GM18951 (cell line): Measurements from ENCODE around the gene PRDM16.

Experiments used
- POLR2A ChIP-seq: IDR thresholded peaks from 4 replicates; pipeline ENCODE4 v1.6.1; 2011; ENCODE audit warnings: mild to moderate bottlenecking; ENCODE audit not compliant: insufficient read length, insufficient read depth; ENCODE audit errors: extremely low read depth
- in situ Hi-C: fragments of 300-500 bp; cut with MboI; formaldehyde crosslinking; loops from one replicate; pipeline ENCODE4 v1.12.0; 2022; ENCODE audit warnings: low sequenced_read_pairs, mixed read lengths, inconsistent platforms; ENCODE audit not compliant: unreplicated experiment

The PRDM16 gene

DNA sequence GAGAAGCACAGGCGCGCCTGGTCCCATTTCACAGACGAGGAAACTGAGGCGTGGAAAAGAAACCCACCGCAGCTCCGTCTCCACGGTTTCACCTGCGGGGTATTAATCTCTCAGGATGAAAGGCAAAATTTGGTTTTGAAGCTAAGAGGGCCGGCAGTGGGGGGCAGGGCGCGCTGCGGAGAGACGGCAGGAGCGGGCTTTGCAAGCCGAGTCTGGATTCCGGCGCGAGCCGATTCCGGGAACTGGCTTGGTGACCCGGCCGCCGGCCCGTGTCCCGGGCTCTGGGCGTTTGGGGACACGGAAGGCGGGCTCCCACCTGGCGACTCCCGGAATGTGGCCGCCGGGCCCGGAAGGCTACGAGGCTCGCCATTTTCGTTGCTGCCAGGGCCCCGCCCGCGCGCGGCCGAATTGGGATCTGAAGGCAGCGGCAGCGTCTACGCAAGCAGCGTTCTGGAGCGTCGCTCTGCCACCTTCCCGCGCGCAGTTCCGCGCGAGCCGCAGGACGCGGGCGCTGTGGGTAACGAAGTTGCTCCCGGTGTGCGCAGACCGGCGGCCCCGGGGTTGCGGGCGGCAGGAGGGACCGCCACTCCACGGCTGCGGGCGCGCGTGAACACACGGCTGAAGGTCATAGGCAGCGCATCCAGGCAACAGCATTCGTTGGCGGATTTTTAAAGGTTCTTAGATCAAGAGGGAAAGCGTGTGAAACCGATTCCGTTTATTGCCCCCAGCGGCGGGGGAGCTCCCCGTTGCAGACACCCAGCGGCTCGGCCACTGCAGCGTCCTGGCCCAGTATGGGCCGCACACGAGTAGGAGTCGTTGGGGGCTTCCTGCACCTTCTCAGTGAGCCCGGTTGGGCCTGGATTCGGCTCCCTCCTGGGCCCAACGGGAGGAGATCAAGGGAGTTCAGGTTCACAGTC is 5.4 kb upstream of the PRDM16 start:
- in situ Hi-C loops, result no loop called here

DNA sequence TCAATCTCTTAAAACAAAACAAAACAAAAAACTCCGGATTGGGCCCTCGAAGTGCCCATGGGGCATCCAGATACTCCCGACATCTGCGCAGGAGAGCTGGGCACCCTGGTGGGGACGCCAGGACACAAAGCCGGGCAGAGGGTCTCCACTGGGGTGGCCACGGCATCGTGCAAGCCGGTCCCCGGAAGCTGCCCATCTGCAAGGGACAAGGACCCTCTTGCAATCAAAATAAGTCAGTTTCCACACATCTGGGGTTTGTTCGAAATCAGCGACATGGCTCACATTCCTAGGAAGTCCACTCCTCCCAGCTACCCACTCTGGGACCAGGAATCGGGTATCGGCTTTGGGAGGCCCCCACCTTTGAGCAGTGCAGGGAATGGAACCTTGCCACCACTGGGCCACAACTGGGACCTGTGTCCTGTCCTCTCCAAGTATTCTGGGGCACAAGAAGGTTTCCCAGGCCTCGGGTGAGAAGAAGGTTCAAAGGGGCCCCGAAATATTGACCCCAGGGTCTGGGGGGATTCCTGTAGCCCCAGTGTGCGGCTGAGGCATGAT is 4.6 kb upstream of the PRDM16 start:
- in situ Hi-C loops, result no loop called here
- no peak for TF ChIP-seq POLR2A

More for the DNA sequence above, 5.4 kb upstream of the PRDM16 start:
- TF ChIP-seq POLR2A, result no peak

DNA sequence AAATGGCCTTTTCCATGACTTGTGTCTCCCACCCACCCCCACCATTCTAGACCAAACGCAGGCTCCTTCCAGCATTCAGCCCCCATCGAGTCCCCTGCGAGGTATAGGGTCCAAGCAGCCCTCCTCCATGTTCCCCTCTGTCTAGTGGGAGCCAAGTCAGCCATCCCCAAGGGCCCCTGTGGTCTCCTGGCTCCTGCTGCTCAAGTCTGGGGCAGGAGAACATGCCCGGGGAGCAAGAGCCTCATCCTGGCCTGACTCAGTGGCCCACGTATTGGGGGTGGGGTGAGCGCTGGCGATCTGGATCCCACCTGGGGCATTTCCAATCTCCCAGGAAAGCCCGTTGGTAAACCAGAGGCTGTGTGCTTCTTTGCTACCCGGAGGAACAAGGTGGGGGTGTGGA is 4.1 kb upstream of the PRDM16 start:
- in situ Hi-C loops, result no loop called here
- TF ChIP-seq POLR2A, result no peak

DNA sequence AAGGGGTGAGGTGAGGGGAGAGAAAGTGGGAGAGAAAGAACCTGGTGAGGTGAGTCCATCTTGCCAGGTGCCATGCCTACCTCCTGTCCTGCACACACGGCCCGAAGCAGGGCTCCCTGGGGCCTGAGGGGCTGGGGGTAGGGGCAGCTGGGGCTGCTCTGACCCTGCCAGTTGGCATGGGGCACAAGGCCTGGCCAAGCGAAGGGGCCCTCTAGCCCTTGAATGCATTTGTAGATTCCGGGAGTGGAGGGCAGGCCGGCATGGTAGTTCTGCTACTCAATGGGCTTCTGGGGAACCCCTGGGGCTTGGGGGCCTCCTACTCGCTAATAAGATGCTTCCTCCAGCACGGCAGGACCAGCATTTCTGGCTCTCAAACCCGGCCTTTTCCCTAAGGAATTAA is 3.6 kb upstream of the PRDM16 start:
- TF ChIP-seq POLR2A, result no peak
- in situ Hi-C loops, result no loop called here

DNA sequence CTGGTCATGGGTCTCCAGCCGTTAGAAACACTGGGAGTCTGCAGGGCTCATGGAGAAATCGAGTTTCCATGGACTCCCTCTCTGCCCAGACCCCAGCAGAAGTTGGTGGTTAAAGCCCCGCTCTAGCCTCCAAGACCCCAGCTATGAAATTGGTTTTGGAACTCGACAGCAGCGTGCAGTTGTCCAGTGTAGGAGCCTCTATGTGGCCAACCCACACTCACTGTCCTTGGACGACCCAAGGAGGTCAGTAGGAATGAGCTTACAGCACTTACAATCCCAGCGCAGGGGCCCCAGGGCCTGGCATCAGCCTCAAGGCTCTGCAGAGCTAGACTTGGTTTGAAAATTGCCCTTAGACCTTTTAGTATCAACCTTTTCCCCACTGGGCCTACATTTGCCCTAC is 3.2 kb upstream of the PRDM16 start:
- in situ Hi-C loops, result no loop called here
- TF ChIP-seq POLR2A, result no peak

DNA sequence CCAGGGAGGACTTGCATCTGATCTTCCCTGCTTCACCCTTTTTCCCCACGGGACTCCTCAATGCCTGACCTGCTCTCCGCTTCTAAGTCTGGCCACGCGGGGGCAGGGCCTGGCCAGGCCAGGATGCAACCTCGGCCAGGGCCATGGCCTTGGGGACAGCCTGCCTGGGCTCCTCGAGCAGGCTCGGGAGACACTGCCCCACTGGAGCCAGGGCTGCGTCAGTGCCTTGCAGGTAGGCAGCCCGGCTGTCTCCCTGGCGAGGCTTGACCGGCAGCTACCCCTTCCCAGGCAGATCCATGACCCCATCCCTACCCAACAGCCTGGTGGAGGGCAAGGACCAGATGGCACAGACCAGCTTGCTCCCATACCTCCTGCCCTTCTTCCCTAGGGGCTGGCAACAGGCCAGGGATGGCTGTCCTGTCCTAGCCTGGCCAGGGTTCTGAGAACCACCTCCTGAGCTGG is 2.7 kb upstream of the PRDM16 start:
- in situ Hi-C loops, result no loop called here
- TF ChIP-seq POLR2A, result no peak

DNA sequence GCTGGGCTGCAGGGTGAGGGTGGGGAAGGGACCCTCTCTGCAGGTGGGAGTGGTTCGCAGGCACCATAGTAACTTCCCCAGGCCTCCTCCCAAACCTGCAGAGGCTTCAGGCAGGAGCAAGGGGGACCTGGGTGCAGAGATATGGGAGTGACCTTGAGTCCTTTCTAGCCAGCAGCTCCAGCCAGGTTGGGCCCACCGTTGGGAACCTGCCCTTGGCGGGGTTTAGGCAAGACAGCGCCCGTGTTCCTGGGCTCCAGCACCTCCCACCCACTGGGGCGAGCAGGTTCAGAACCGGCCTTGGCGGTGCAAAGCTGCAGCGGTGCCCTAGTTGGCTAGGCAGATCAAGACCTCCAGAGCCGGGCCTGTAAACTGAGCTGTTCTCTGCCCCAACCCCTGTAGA is 2.2 kb upstream of the PRDM16 start:
- in situ Hi-C loops, result no loop called here
- TF ChIP-seq POLR2A, result no peak

DNA sequence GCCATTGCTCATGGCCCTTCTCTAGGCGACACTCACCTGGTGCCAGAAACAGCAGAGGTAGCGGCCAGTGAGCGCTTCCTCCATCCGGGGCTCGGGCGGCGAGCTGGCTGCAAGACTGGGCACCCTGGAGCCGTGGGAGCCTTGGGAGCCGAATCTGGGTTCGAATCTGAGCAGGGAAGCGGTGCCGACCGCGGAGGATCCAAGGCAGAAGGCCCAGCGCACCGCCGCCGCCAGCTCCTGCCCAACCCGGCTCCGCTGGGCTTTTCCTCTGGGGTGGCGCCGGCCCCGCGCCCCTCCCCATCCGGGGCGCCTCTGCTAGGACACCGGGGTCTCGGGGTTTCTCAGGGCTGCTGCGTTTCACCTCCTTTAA is 1.7 kb upstream of the PRDM16 start:
- in situ Hi-C loops, result no loop called here
- TF ChIP-seq POLR2A, result no peak

DNA sequence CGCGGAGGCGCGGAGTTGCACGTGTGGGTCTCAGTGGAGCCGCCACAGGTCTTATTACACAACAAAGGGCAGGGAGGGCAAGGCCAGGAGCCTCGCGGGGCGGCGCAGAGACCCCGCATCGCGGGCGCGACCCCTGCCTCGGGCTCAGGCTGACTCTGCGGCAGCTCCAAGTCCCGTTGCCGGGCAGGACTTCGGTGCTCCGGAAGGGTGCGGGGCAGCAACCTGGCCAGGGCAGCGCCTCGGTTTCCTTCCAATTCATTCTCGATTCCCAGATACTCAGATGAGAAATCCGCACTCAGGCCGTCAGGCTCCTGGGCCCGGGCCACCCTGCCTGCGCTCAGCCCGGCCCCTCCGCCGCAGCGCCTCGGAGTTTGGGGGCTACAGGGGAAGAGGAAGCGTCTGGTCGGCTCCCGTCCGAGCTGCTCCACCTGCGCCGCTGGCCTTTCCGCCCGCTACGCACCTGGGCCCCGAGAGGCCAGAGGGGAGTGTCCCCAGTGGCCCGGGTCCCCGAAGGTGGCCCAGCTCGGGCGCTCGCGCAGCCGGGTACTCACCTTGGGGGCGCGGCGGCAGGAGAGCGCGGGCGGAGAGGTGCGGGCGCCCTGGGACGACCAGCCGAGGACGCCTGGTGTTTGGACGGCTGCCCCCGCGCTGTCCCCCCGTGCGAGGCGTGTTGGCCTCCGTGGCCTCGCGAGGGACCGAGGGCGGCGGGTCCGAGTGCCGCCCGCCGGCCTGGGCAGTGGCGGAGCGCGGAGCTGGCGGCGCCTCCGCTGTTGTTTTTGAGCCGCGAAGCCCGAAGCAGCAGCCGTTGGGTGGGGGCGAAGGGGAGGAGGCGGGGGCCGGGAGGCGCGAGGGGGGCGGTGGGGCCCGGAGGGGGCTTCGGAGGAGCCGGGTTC is 1.1 kb upstream of the PRDM16 start:
- in situ Hi-C loops, result no loop called here
- no peak for TF ChIP-seq POLR2A

DNA sequence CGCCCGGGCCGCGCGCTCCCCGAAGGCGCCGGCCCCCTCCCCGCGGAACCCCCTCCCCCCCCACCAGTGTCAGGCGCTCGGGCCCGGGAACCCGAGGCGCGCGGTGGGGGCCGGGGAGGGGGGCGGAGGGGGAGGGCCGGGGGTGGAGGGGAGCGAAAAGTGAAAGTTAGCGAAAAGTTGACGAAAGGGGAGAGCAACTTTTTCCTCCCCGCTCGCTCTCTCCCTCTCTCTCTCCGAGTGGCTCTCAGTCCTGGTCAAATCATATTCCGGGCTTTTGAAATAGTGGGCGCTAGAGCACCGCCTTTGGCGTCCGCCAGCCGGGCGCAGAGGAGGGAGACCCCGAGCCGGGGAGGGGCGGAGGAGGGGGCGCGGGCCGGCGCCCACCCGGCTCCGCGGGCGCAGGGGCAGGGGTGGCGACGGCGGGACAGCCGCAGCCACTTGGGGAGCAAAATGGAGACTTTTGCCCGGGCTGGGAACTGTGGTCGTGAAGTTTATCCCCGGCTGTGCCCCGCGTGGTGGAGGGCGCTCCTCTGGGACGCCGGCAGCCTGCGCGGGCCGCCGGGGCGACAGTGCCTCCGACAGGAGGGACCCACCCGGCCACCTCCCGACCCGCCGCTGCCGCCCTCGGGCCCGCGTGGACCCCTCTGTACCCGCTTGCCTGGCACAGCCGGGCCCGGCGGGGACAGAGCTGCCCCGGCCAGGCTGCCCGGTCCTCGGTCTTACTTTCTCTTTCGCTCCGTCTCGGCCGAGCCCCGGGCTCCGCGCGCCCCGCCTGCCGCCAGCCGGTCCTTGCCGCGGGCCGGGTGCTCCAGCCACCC is 697 bp downstream of the PRDM16 start:
- in situ Hi-C loops, result no loop called here
- TF ChIP-seq POLR2A, result no peak

DNA sequence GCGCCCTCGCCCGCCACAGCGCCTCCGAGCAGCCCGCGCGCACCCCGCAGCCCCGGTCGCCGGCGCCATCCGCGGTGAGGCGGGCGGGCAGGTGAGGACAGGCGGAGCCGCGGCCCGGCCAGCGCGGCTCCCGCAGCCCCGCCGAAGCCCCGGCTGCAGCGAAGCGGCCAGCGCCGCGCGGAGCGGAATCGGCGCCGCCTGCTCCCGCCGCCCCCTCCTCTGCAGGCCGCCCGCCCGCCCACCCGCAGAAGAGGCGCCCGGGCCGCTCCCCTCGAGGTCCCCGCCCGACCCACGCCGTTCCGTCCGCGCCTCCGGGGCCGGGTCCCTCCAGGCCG is 1.3 kb downstream of the PRDM16 start:
- TF ChIP-seq POLR2A, result no peak
- in situ Hi-C loops, result no loop called here

DNA sequence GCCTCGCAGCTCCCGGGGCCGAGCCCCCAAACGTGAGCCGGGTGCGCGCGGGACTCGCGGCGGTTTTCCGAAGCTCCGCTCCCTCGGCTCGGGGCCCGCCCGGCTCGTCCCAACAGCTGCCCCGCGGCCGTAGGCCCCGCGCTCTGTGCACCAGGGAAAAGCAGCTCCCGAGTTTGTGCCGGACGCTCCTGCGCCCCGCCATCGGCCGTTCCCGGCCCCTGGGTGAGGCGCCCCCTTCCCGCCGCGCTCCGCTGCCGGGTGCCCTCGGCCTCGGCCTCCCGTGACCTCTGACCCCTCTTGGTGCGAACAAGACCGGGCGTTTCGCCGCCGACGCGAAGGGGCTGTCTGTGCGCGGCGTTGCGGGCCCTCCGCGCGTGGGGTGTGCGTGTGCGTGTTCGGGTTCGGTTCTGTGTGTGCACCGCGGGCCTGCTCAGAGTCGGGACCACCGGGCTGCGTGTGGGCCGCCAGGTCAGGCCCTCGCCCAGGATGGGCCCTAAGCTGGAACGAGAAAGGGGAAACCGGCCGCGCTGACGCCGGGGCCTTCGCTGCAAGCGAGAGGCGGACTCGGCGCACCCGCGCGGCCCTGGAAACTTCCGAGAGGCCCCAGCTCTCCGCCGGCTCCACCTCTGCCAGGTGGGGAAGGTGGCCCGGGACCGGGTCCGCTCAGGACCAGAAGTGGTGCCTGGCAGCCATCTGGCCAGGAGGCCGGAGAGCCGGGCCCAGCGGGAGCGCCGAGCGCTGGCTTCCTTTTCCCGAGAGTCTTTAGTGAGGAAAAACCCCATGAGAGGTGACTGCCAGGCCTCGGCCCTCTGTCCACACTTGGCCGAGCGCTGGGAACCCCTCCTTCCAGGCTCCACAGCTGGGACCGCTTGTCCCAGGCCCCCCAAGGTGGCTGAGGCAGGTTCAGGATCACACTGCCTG is 1.9 kb downstream of the PRDM16 start:
- in situ Hi-C loops, result no loop called here
- TF ChIP-seq POLR2A, result no peak
